ENCODE data around the gene CD300LG. TPM values are rescaled to one million over a fixed set of nuclear protein-coding genes. Genes with fewer than 3 reads are reported as not detected.

Gene CD300LG
- total RNA-seq, 1 donor from 2014 or later: not detected

DNA sequence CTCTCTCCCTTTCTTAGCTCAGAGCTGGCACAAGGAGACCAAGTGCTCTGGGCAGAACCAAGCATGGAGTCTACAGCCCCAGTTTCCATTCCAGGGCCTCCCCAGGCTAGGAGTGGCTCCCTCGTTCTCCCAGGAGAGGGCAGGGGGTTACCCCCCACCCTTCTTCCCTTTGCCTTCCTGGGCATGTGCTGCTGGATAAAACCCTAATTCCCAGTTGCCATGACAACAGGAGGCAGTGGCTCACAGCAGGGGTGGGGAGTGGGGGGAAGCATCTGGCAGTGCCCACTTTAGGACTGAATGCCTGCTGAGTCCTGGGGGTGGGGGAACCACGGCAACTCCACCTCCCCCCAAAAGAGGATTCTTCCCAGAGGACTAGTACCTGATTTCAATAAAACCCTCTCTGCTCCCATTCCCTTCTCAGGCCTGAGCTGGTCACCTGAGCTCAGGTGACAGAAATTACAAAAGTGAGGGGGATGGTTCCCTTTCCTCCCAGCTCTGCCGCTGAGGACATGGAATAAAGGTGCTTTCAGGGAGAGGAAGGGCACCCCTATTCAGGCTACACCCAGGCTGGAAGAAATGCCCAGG, 58.5 kb downstream of the CD300LG start:
- peaks cover 23% of the 10 kb centered on the region for H3K27me3 ChIP-seq (ENCODE audit: control insufficient read depth, insufficient read depth, low read length)
- FAIRE-seq (no peak), DNase-seq (ENCODE audit: low read depth) (no peak)

DNA sequence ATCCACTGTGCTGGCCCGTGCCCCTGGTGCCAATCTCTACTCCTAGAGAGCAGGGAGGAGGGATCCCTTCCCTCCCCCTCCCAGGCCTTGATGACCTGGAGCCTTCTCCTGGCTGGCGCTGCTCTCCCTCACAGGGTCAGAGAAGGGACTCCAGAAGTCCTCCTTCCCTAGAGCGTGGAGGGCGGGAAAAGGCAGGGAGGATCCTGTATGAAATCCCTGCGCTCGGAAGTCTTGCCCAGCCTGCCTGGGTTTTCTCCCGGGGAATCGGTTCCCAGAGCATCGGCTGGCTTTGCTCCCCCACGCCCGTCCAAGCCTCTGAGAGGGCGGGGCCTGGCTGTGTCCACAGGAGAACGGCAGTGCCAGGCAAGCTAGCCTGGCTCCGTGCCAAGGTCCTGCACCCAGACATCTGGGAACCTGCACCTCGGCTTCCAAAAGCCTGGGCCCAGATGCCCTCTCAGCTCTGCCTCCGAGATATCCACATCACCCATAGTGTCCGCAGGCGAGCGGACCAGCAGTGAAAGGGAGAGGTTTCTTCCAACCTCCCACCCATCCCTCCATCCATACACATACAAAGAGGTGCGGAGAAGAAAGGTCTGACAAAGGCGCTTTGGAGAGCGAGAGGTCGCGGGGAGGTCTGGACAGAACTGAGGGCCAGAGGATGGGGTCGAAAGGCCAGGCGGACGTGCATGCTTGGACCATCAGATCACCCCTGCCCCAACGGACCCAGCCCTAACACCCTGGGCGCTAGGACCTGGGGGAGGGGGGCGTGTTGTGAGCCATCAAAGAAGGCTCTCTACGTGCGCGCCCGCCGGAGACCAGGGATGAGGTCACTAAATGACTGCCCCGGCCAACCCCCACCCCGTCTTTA, 59.2 kb downstream of the CD300LG start:
- Histone ChIP-seq H3K4me3 (ENCODE audit: low read depth, low read length) (peak overlapping the region; percentile 37), H3K27me3 (ENCODE audit: control insufficient read depth, insufficient read depth, low read length) (peaks cover 23% of the 10 kb centered on the region)
- no peak for FAIRE-seq

More for the DNA sequence above, 58.5 kb downstream of the CD300LG start:
- H3K4me3 ChIP-seq (ENCODE audit: low read depth, low read length): no peak overlapping the region
- TF ChIP-seq, protein P1, sequence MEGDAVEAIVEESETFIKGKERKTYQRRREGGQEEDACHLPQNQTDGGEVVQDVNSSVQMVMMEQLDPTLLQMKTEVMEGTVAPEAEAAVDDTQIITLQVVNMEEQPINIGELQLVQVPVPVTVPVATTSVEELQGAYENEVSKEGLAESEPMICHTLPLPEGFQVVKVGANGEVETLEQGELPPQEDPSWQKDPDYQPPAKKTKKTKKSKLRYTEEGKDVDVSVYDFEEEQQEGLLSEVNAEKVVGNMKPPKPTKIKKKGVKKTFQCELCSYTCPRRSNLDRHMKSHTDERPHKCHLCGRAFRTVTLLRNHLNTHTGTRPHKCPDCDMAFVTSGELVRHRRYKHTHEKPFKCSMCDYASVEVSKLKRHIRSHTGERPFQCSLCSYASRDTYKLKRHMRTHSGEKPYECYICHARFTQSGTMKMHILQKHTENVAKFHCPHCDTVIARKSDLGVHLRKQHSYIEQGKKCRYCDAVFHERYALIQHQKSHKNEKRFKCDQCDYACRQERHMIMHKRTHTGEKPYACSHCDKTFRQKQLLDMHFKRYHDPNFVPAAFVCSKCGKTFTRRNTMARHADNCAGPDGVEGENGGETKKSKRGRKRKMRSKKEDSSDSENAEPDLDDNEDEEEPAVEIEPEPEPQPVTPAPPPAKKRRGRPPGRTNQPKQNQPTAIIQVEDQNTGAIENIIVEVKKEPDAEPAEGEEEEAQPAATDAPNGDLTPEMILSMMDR (IDR thresholded peaks at IDR 0.05; ENCODE audit: insufficient read depth, low read length, severe bottlenecking): no peak
- no peaks in the 10 kb centered on the region for H3K36me3 ChIP-seq (ENCODE audit: control insufficient read depth, insufficient read depth, low read length)

DNA sequence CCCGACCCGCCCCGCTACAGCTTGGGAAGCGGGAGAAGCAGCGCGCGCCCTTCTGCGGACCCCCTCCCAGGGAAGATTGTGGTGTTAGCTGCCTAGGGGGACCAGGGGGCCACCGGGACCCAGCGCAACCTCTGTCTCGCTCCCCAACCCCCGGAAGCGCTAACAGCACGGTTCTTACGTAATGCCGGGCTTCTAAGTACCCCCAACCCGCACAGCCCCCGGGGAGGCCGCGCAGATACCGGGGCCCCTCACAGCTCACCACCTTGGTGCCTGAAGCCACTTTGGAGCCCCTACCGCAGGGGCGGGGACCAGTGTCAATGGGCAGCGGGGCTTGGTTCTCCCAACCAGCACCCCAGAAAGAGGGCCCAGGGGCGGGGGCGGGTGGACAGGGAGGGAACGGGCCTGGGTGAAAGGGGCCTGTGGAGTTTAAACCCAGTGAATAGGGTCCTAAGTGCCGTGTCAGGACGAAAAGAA, 60.0 kb downstream of the CD300LG start:
- DNase-seq (ENCODE audit: low read depth): no peak
- TF ChIP-seq, protein P1 (IDR thresholded peaks at IDR 0.05; ENCODE audit: insufficient read depth, low read length, severe bottlenecking): no peak
- H3K4me3 ChIP-seq (ENCODE audit: low read depth, low read length): peak overlapping the region; percentile 37
- peaks cover 20% of the 10 kb centered on the region for H3K27me3 ChIP-seq (ENCODE audit: control insufficient read depth, insufficient read depth, low read length)
- FAIRE-seq: no peak
- H3K36me3 ChIP-seq (ENCODE audit: control insufficient read depth, insufficient read depth, low read length): no peaks in the 10 kb centered on the region

More for the DNA sequence above, 59.2 kb downstream of the CD300LG start:
- no peak for DNase-seq (ENCODE audit: low read depth)
- H3K36me3 ChIP-seq (ENCODE audit: control insufficient read depth, insufficient read depth, low read length): no peaks in the 10 kb centered on the region
- TF ChIP-seq, protein P1 (IDR thresholded peaks at IDR 0.05; ENCODE audit: insufficient read depth, low read length, severe bottlenecking): no peak

DNA sequence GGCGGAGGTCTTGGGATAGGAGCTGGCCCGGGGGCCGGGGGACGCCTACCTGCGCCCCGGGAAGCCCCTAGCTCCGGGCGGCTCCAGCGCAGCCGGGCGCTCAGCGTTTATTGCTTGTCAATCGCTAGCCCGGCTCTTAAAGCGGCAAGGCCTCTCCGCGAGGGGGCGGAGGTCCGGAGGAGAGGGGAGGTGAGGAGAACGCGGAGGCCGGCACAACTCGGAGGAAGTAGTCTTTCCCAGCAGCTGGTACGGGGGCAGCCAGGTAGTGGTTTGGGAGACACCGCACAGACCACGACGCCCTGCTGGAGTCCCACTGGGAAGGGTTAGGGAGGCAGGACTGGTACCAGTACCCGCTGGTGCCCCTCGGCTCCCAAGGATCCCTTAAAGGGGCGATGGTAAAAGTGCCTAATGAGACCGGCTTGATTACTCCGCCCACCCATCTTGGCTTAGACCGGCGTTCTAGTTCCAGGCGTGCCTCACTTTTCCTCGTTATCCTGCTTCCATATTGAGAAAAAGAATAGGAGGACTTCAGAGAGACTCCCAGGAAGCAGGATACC, 60.5 kb downstream of the CD300LG start, which contains the start of gene MPP2:
TSS of gene MPP2 (minus strand) at position 112 of the 557 bp plus-strand sequence. CDS start 3,076 bp downstream, outside the sequence.
- Histone ChIP-seq H3K36me3 (ENCODE audit: control insufficient read depth, insufficient read depth, low read length) (no peaks in the 10 kb centered on the region), H3K27me3 (ENCODE audit: control insufficient read depth, insufficient read depth, low read length) (peaks cover 21% of the 10 kb centered on the region), H3K4me3 (ENCODE audit: low read depth, low read length) (peak within 1 kb of the TSS; percentile 37)
- no peak for FAIRE-seq
- TF ChIP-seq, protein P1 (IDR thresholded peaks at IDR 0.05; ENCODE audit: insufficient read depth, low read length, severe bottlenecking): peak; percentile 24
- peak; percentile 43 for DNase-seq (ENCODE audit: low read depth)

DNA sequence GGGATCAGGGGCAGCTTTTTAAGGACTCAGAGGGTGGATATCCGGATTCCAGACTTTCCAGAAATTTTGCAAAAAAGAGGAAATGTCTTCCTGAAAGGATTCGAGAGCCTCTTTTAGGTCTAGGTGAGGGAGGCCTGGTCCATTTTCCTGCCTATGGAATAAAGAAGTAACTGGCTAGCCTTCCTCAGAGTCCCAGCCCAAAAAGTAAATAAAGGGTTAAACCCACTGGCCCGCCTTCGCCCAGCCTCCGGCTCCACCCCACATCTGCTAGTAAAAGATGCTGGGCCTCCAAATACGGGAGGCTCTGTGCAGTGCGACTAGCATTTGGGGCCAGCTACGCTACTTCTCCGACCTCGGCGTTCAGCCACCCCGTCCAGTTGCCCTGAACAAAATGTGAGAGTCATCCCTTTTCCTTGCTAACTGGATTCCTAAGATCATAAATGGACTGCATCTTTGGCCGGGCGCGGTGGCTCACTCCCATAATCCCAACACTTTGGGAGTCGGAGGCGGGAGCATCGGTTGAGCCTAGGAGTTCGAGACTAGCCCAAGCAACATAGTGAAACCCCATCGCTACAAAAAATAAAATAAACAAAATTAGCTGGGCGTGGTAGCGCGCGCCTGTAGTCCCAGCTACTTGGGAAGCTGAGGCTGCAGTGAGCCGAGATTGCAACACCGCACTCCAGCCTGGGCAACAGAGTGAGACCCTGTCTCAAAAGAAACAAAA, 61.2 kb downstream of the CD300LG start:
- DNase-seq (ENCODE audit: low read depth) (peak; percentile 47), FAIRE-seq (no peak)
- Histone ChIP-seq H3K36me3 (ENCODE audit: control insufficient read depth, insufficient read depth, low read length) (no peaks in the 10 kb centered on the region), H3K4me3 (ENCODE audit: low read depth, low read length) (no peak overlapping the region), H3K27me3 (ENCODE audit: control insufficient read depth, insufficient read depth, low read length) (peaks cover 22% of the 10 kb centered on the region)
- TF ChIP-seq, protein P1 (IDR thresholded peaks at IDR 0.05; ENCODE audit: insufficient read depth, low read length, severe bottlenecking): no peak

Data from bronchial epithelial cell (primary cell).